Measurements from ENCODE around the gene ORMDL1.

Gene ORMDL1

GRCh38 chr2:189799531-189799930 lies 15.4 kb upstream of the ORMDL1 start:
- Mint-ChIP-seq H3K27ac (no peak overlapping the region), H3K36me3 (ENCODE audit: low read depth) (peaks cover 34% of the 10 kb centered on the region), H3K9me3 (no peaks in the 10 kb centered on the region), H3K4me1 (no peaks in the 10 kb centered on the region), H3K4me3 (no peak overlapping the region), H3K27me3 (ENCODE audit: low read depth) (no peaks in the 10 kb centered on the region)
- TF ChIP-seq CTCF (IDR thresholded peaks at IDR 0.05; ENCODE audit: unreplicated experiment in 3 of 3), result no peak

- no peak overlapping the region for H3K4me3 Mint-ChIP-seq
- no peaks in the 10 kb centered on the region for H3K9me3 Mint-ChIP-seq
- H3K36me3 Mint-ChIP-seq (ENCODE audit: low read depth), result peaks cover 39% of the 10 kb centered on the region
- TF ChIP-seq CTCF (IDR thresholded peaks at IDR 0.05; ENCODE audit: unreplicated experiment in 3 of 3), result no peak
- no peak overlapping the region for H3K27ac Mint-ChIP-seq
- no peaks in the 10 kb centered on the region for H3K27me3 Mint-ChIP-seq (ENCODE audit: low read depth)
- H3K4me1 Mint-ChIP-seq, result no peaks in the 10 kb centered on the region
Measured at GRCh38 chr2:189799030-189799331, 14.8 kb upstream of the ORMDL1 start.

- peak; percentile 28 to 52 (median 32) for TF ChIP-seq CTCF (IDR thresholded peaks at IDR 0.05; ENCODE audit: unreplicated experiment in 3 of 3)
- Mint-ChIP-seq H3K4me3 (no peak overlapping the region), H3K9me3 (no peaks in the 10 kb centered on the region), H3K36me3 (ENCODE audit: low read depth) (peaks cover 39% of the 10 kb centered on the region), H3K27me3 (ENCODE audit: low read depth) (no peaks in the 10 kb centered on the region), H3K27ac (no peak overlapping the region), H3K4me1 (no peaks in the 10 kb centered on the region)
Measured at GRCh38 chr2:189798312-189799029, 14.3 kb upstream of the ORMDL1 start.

GRCh38 chr2:189797902-189798301 lies 13.8 kb upstream of the ORMDL1 start:
- Mint-ChIP-seq H3K36me3 (ENCODE audit: low read depth) (peaks cover 44% of the 10 kb centered on the region), H3K27ac (no peak overlapping the region), H3K27me3 (ENCODE audit: low read depth) (no peaks in the 10 kb centered on the region), H3K9me3 (no peaks in the 10 kb centered on the region), H3K4me3 (no peak overlapping the region), H3K4me1 (no peaks in the 10 kb centered on the region)
- TF ChIP-seq CTCF (IDR thresholded peaks at IDR 0.05; ENCODE audit: unreplicated experiment in 3 of 3), result no peak

DNA sequence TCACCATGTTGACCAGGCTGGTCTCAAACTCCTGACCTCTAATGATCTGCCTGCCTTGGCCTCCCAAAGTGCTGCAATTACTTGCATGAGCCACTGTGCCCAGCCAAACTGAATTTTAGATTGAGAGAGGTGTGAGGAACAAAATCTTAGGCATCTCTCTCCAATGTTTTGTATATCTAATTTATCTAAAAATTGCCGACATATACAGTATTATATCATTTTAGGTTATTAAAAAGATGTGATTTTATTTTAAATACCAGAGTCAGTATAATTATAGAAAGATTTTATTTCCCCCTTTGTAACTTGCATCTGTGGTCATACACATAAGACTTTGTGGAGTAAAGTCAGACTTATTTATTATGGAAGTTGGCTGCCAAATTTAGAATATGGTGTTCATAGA lies 10.2 kb upstream of the ORMDL1 start:
- H3K9me3 Mint-ChIP-seq, result no peaks in the 10 kb centered on the region
- no peaks in the 10 kb centered on the region for H3K27me3 Mint-ChIP-seq (ENCODE audit: low read depth)
- no peak overlapping the region for H3K4me3 Mint-ChIP-seq
- TF ChIP-seq CTCF (IDR thresholded peaks at IDR 0.05; ENCODE audit: unreplicated experiment in 3 of 3), result no peak
- no peaks in the 10 kb centered on the region for H3K4me1 Mint-ChIP-seq
- no peak overlapping the region for H3K27ac Mint-ChIP-seq
- H3K36me3 Mint-ChIP-seq (ENCODE audit: low read depth), result peaks cover 44% of the 10 kb centered on the region

GRCh38 chr2:189791338-189792042 lies 7.4 kb upstream of the ORMDL1 start:
- Mint-ChIP-seq H3K36me3 (ENCODE audit: low read depth) (peaks cover 41% of the 10 kb centered on the region), H3K9me3 (no peaks in the 10 kb centered on the region), H3K4me3 (no peak overlapping the region), H3K27ac (no peak overlapping the region), H3K4me1 (no peaks in the 10 kb centered on the region), H3K27me3 (ENCODE audit: low read depth) (no peaks in the 10 kb centered on the region)
- no peak for TF ChIP-seq CTCF (IDR thresholded peaks at IDR 0.05; ENCODE audit: unreplicated experiment in 3 of 3)

Data from nephron (organoid).